ENCODE results near the gene RASGEF1C.

DNA sequence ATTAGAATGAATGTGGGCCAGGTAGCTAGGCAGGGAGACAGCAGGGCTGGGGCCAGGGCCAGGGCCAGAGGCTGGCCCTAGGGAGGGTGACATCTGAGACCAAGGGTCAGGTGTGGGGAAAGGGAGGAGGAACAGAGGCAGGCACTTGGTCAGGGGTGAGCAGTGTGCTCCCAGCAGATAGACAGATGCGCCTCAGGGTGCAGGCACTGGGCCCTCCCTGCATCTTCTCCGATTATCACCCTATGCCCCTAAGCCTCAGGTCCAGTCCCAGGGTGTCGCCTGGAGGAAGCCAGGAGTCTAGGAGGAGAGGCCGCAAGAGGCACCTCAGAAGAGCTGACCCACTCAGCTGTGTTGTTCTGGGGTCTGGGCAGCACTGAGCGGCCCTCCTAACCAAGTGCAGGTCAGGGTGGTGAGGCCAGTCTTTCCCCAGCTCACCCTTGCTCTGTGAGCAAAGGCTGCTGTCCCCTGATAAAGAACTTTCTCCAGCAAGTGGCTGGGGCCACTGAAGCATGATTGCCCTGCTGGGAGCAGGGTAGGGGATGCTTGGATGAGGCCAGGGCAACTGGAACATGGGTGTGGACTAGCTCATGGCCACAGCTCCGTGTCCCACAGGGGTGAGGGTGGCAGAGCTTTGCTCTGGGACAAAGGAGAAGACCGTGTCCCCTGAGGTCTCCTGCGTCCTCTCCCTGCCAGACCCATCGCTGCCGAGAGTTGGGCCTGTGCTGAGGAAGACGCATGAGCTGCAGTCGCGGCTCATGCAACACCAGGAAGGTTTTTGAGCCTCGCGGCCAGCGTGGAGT lies 2.1 kb upstream of the RASGEF1C start:
- TF ChIP-seq, protein P1, sequence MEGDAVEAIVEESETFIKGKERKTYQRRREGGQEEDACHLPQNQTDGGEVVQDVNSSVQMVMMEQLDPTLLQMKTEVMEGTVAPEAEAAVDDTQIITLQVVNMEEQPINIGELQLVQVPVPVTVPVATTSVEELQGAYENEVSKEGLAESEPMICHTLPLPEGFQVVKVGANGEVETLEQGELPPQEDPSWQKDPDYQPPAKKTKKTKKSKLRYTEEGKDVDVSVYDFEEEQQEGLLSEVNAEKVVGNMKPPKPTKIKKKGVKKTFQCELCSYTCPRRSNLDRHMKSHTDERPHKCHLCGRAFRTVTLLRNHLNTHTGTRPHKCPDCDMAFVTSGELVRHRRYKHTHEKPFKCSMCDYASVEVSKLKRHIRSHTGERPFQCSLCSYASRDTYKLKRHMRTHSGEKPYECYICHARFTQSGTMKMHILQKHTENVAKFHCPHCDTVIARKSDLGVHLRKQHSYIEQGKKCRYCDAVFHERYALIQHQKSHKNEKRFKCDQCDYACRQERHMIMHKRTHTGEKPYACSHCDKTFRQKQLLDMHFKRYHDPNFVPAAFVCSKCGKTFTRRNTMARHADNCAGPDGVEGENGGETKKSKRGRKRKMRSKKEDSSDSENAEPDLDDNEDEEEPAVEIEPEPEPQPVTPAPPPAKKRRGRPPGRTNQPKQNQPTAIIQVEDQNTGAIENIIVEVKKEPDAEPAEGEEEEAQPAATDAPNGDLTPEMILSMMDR (IDR thresholded peaks at IDR 0.05; ENCODE audit: low read depth, low read length, missing input control), result no peak
- TF ChIP-seq, protein P2, sequence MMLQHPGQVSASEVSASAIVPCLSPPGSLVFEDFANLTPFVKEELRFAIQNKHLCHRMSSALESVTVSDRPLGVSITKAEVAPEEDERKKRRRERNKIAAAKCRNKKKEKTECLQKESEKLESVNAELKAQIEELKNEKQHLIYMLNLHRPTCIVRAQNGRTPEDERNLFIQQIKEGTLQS (IDR thresholded peaks at IDR 0.05), result no peak

Measured in liver (tissue), 3 donors.